TTC549 (cell line): ENCODE results near the gene KRTAP4-7.
"Not testable (repeated sequence)": the region's sequence is repeated elsewhere in the genome, so short reads cannot be mapped to it uniquely, and the experiment has no call there.

Source experiments
- FAIRE-seq: peaks from 2 replicates; lab custom pipeline; 2012; peaks lifted over from hg19 to GRCh38; lab: Jason Lieb, UNC

The KRTAP4-7 gene

GRCh38 chr17:41065829-41066624 is 17.9 kb upstream of the KRTAP4-7 start, which contains the start of gene KRTAP2-4:
KRTAP2-4 (minus strand) TSS chr17:41065879; CDS start chr17:41065845, 34 bp downstream.
- FAIRE-seq, result no peak

- FAIRE-seq, result no peak
Measured at GRCh38 chr17:41067281-41067680, 16.7 kb upstream of the KRTAP4-7 start.

- FAIRE-seq, result no peak
Measured at GRCh38 chr17:41069031-41069430, 14.9 kb upstream of the KRTAP4-7 start.

GRCh38 chr17:41071606-41072360 is 12.2 kb upstream of the KRTAP4-7 start:
- FAIRE-seq, result no peak

DNA sequence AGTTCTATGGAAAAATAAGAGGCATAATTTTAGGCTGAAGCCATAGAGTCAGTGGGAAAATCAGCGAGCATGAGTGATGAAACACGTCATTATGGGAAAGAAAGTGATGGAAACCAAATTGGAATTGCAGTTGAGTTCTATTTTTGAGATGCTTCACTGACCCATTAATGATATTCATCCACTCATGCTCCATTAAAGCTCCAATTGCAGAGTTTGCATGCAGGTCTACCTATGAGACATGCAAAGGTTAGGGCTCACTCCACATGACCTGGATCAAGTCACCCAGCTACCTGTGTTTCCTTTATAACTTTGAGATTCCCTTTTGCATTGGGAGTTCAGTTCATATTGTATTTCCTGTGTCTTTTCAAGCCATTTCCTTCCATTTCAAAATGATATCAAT is 10.3 kb upstream of the KRTAP4-7 start:
- no peak for FAIRE-seq

GRCh38 chr17:41076788-41077187 is 7.2 kb upstream of the KRTAP4-7 start:
- FAIRE-seq, result no peak

GRCh38 chr17:41082626-41083025 is 1.3 kb upstream of the KRTAP4-7 start:
- no peak for FAIRE-seq

GRCh38 chr17:41083427-41083826 is 523 bp upstream of the KRTAP4-7 start:
- not testable (repeated sequence) for FAIRE-seq

- FAIRE-seq, result not testable (repeated sequence)
Measured at GRCh38 chr17:41088760-41089352, 4.9 kb downstream of the KRTAP4-7 start.

DNA sequence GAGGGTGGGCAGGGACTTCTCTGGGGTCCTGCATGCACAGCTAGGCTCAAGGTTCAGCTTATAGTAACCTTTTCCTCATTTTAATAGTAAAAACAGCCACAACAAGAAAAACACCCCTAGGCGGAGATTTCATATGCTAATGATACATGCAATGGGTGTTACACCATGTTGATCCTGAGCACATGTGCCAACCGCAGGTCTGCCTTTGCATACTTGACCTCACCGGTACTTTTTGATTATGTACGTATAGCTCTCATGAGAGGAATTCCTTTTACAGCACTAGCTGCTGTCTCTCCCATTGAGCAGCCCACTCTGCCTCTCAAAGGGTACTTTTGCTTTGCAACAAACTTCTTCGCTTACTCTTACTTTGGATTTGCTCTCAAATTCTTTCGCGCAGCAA is 12.1 kb downstream of the KRTAP4-7 start:
- no peak for FAIRE-seq

DNA sequence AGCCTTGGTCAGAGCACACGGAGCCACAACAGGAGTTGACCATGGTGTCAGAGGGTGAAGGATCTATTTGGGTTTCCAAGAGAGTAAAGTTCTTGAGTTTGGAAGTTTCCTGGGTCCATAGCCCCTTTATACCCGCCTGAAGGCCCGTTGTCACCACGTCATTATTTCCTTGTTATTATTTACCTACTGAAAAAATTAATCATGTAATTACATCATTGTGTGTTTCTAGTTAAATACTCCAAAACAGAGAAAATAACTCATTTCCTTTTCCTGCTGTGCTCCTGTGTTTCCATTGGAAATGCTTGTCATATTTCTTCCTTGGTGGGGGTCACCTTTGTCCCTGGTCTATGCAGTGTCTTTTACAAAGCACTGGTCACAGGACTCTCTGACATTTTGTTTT is 14.1 kb downstream of the KRTAP4-7 start, which contains the start of gene KRTAP4-8:
TSS of gene KRTAP4-8 (minus strand) at position 101 of the 400 bp plus-strand sequence. CDS start at position 43, 58 bp downstream.
- FAIRE-seq, result no peak

GRCh38 chr17:41098481-41098880 is 14.5 kb downstream of the KRTAP4-7 start:
- FAIRE-seq, result no peak

DNA sequence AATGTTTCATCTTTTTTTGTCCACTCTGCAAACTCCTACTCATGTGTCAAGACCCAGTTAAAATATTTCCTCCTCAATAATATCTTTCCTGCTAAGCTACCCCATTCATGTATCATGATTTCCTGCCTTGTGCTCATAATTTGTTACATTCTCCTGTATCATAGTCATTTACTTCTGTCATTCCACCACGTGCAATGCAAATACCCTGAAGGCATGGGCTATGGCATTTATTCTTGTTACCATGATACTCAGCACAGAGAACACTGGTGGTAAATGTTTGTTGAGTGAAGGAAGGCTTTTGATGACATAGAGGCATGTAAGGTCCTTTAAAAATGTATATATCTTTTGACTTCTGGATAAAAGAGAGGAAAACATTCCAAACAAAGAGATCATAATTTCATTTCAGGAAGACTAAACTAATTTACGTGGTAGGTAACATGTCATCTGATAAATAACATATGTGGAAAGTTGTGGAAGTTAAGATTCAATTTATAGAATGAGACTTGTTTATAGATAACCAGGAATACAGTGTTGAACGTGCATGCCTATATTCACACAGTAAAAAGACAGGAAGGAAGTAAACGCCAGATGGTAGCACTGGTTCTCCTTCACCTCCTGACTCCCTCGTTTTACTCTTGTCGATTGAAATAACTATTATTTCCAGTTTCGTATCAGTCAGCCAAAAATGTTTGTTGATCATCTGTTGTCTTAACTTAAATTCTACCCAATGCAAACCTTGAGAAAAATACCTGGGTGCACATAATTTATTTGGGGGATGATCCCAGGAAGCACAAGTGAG is 15.9 kb downstream of the KRTAP4-7 start:
- not testable (repeated sequence) for FAIRE-seq

- no peak for FAIRE-seq
Measured at GRCh38 chr17:41101586-41102259, 17.8 kb downstream of the KRTAP4-7 start, which contains the start of gene KRTAP4-16. KRTAP4-16 (minus strand) TSS chr17:41102209; CDS start chr17:41102209, 0 bp downstream.

DNA sequence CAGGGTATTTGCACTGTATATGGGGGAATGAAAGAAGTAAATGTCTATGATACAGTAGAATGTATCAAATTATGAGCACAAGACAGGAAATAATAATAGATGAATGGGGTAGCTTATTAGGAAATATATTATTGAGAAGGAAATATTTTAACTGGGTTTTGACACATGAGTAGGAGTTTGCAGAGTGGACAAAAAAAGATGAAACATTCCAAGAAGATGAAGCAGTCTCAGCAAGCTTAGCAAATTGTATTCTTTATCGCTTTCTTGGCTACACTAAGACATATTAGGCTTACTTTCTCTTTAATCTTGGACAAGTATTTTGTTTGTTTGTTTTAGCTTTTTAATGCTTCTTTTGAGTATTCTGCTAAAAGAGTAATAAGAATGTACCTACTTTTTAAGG is 19.9 kb downstream of the KRTAP4-7 start:
- no peak for FAIRE-seq

- not testable (repeated sequence) for FAIRE-seq
Measured at GRCh38 chr17:41104386-41105038, 20.6 kb downstream of the KRTAP4-7 start.

DNA sequence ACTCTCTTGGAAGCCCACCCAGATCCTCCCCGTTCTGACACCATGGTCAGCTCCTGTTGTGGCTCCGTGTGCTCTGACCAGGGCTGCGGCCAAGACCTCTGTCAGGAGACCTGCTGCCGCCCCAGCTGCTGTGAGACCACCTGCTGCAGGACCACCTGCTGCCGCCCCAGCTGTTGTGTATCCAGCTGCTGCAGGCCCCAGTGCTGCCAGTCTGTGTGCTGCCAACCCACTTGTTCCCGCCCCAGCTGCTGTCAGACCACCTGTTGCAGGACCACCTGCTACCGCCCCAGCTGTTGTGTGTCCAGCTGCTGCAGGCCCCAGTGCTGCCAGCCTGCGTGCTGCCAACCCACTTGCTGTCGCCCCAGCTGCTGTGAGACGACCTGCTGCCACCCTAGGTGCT is 21.4 kb downstream of the KRTAP4-7 start, which contains the start of gene KRTAP4-9:
TSS of gene KRTAP4-9 (plus strand) at position 43 of the 400 bp plus-strand sequence. CDS start at position 43, 0 bp downstream.
- not testable (repeated sequence) for FAIRE-seq

GRCh38 chr17:41107941-41108450 is 24.0 kb downstream of the KRTAP4-7 start:
- FAIRE-seq, result no peak

DNA sequence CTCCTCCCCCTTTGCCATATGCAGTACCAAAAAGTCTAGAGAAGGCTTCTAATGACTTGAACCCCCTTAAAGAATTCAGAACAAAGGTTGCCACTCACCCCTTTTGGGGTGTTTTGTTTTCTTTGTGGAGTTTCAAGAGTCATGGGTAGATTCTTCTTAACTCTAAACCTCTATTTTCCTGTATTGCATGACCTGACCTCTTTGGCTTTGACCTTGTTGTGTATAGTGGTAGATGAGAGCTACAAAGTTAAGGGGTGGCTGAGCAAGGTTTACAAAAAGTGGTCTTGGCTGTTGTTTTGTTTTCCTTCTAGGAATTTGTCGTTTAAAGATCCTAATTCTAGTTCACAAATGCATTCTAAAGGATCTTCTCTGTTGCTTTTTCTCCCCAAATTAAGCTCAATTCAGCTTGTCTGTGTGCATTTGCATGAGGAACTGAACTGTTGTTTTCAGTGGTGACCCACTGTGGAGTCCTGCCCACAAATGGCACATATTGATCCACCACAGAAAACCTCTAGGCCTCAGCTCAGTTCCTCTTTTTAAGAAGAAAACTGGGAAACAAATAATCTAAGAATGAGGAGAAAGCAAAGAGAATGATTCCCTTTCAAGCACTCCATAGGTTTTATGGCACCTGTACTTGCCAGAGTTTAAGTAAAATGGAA is 24.9 kb downstream of the KRTAP4-7 start:
- not testable (repeated sequence) for FAIRE-seq
